GM21447 (cell line): ENCODE results near the gene LDLR.
"Not testable (repeated sequence)": the region's sequence is repeated elsewhere in the genome, so short reads cannot be mapped to it uniquely, and the experiment has no call there.

Source experiments
- ATAC-seq: cut with Tn5 transposase; IDR thresholded peaks from one replicate; pipeline ENCODE4 v1.9.1; 2021; ENCODE audit not compliant: unreplicated experiment

Gene LDLR

DNA sequence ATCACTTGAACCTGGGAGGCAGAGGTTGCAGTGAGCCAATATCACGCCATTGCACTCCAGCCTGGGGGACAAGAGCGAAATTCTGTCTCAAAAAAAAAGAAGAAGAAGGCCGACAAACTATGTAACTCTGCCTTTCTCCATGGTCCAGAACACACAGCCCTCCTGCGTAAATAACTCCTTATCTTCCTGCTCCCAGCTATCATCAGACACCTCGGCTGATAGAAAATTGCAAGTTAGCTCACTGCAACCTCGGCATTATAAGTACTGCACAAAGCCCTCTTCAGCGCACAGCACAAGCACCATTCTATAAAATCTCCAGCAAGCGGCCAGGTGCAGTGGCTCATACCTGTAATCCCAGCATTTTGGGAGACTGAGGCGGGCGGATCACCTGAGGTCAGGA lies 14.4 kb downstream of the LDLR start:
- ATAC-seq, result not testable (repeated sequence)

DNA sequence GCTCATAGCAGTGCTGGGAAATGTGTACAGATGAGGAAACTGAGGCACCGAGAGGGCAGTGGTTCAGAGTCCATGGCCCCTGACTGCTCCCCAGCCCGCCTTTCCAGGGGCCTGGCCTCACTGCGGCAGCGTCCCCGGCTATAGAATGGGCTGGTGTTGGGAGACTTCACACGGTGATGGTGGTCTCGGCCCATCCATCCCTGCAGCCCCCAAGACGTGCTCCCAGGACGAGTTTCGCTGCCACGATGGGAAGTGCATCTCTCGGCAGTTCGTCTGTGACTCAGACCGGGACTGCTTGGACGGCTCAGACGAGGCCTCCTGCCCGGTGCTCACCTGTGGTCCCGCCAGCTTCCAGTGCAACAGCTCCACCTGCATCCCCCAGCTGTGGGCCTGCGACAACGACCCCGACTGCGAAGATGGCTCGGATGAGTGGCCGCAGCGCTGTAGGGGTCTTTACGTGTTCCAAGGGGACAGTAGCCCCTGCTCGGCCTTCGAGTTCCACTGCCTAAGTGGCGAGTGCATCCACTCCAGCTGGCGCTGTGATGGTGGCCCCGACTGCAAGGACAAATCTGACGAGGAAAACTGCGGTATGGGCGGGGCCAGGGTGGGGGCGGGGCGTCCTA lies 15.9 kb downstream of the LDLR start:
- ATAC-seq, result no peak

DNA sequence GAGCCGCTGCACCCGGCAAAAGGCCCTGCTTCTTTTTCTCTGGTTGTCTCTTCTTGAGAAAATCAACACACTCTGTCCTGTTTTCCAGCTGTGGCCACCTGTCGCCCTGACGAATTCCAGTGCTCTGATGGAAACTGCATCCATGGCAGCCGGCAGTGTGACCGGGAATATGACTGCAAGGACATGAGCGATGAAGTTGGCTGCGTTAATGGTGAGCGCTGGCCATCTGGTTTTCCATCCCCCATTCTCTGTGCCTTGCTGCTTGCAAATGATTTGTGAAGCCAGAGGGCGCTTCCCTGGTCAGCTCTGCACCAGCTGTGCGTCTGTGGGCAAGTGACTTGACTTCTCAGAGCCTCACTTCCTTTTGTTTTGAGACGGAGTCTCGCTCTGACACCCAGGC lies 17.2 kb downstream of the LDLR start:
- no peak for ATAC-seq

DNA sequence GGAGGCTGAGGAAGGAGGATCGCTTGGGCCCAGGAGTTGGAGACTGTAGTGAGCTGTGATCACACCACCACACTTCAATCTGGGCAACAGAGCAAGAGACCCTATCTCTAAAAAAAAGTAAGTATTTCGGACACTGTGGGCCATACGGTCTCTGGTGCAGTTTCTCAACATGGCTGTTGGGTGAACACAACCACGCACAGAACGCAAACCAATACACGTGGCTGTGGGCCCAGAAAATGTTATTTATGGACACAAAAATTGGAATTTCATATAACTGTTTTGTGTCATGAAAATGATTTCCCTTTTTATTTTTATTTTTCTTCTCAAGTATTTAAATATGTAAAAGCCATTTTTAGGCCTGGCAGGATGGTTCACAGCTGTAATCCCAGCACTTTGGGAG lies 19.5 kb downstream of the LDLR start:
- ATAC-seq, result no peak

DNA sequence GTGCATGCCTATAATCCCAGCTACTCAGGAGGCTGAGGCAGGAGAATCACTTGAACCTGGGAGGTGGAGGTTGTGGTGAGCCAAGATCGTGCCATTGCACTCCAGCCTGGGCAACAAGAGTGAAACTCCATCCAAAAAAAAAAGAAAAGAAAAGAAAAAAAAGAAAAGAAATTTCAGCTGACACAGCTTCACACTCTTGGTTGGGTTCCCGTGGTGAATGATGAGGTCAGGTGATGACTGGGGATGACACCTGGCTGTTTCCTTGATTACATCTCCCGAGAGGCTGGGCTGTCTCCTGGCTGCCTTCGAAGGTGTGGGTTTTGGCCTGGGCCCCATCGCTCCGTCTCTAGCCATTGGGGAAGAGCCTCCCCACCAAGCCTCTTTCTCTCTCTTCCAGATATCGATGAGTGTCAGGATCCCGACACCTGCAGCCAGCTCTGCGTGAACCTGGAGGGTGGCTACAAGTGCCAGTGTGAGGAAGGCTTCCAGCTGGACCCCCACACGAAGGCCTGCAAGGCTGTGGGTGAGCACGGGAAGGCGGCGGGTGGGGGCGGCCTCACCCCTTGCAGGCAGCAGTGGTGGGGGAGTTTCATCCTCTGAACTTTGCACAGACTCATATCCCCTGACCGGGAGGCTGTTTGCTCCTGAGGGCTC lies 22.0 kb downstream of the LDLR start:
- no peak for ATAC-seq

DNA sequence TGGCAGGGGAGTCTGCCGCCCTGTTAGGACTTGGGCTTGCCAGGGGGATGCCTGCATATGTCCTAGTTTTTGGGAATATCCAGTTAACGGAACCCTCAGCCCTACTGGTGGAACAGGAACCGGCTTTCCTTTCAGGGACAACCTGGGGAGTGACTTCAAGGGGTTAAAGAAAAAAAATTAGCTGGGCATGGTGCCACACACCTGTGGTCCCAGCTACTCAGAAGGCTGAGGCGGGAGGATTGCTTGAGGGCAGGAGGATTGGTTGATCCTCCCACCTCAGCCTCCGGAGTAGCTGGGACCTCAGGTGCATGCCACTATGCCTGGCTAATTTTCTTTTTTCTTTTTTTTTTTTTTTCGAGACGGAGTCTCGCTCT lies 22.5 kb downstream of the LDLR start:
- ATAC-seq, result no peak

DNA sequence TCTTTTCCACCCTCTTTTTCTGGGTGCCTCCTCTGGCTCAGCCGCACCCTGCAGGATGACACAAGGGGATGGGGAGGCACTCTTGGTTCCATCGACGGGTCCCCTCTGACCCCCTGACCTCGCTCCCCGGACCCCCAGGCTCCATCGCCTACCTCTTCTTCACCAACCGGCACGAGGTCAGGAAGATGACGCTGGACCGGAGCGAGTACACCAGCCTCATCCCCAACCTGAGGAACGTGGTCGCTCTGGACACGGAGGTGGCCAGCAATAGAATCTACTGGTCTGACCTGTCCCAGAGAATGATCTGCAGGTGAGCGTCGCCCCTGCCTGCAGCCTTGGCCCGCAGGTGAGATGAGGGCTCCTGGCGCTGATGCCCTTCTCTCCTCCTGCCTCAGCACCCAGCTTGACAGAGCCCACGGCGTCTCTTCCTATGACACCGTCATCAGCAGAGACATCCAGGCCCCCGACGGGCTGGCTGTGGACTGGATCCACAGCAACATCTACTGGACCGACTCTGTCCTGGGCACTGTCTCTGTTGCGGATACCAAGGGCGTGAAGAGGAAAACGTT lies 24.0 kb downstream of the LDLR start:
- ATAC-seq, result no peak

DNA sequence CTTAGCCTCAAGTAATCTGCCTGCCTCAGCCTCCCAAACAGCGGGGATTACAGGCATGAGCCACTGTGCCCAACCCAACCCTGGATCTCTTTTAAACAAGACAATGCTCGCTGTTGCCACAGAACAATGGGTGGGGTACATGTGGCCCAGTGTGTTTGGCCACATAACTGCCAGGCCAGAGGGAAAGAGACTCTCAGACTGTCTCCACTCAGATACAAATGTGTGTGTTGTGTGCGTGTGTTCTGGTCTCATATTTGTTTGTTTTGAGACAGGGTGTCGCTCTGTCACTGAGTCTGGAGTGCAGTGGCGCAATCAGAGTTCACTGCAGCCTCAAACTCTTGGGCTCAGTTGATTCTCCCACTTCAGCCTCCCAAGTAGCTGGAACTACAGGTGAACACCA lies 25.8 kb downstream of the LDLR start:
- no peak for ATAC-seq

DNA sequence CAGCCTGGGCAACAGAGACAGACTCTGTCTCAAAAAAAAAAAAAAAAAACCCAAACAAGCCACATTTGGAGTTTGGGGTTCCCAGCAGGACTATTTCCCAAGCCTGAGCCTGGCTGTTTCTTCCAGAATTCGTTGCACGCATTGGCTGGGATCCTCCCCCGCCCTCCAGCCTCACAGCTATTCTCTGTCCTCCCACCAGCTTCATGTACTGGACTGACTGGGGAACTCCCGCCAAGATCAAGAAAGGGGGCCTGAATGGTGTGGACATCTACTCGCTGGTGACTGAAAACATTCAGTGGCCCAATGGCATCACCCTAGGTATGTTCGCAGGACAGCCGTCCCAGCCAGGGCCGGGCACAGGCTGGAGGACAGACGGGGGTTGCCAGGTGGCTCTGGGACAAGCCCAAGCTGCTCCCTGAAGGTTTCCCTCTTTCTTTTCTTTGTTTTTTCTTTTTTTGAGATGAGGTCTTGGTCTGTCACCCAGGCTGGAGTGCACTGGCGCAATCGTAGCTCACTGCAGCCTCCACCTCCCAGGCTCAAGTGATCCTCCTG lies 26.7 kb downstream of the LDLR start:
- no peak for ATAC-seq

DNA sequence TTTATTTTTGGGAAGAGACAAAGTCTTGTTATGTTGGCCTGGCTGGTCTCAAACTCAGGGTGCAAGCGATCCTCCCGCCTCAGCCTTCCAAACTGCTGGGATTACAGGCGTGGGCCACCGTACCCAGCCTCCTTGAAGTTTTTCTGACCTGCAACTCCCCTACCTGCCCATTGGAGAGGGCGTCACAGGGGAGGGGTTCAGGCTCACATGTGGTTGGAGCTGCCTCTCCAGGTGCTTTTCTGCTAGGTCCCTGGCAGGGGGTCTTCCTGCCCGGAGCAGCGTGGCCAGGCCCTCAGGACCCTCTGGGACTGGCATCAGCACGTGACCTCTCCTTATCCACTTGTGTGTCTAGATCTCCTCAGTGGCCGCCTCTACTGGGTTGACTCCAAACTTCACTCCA lies 27.2 kb downstream of the LDLR start:
- no peak for ATAC-seq

DNA sequence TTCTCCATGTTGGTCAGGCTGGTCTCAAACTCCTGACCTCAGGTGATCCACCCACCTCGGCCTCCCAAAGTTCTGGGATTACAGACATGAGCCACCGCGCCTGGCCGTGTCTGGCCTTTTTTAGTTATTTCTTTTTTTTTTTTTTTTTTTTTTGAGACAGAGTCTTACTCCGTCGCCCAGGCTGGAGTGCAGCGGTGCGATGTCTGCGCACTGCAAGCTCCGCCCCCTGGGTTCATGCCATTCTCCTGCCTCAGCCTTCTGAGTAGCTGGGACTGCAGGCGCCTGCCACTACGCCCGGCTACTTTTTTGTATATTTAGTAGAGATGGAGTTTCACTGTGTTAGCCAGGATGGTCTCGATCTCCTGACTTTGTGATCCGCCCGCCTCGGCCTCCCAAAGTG lies 32.7 kb downstream of the LDLR start:
- not testable (repeated sequence) for ATAC-seq

DNA sequence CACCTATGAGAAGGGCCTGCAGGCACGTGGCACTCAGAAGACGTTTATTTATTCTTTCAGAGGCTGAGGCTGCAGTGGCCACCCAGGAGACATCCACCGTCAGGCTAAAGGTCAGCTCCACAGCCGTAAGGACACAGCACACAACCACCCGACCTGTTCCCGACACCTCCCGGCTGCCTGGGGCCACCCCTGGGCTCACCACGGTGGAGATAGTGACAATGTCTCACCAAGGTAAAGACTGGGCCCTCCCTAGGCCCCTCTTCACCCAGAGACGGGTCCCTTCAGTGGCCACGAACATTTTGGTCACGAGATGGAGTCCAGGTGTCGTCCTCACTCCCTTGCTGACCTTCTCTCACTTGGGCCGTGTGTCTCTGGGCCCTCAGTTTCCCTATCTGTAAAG lies 33.9 kb downstream of the LDLR start:
- no peak for ATAC-seq

DNA sequence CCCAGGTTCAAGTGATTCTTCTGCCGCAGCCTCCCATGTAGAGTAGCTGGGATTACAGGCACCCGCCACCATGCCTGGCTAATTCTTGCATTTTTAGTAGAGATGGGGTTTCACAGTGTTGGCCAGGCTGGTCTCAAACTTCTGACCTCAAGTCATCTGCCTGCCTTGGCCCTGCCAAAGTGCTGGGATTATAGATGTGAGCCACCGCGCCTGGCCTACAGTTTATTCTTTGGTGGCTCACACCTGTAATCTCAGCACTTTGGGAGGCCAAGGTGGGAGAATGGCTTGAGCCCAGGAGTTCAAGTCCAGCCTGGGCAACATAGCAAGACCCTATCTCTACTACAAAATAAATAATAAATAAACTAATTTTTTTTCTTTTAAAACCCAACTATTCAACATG lies 34.9 kb downstream of the LDLR start:
- not testable (repeated sequence) for ATAC-seq

DNA sequence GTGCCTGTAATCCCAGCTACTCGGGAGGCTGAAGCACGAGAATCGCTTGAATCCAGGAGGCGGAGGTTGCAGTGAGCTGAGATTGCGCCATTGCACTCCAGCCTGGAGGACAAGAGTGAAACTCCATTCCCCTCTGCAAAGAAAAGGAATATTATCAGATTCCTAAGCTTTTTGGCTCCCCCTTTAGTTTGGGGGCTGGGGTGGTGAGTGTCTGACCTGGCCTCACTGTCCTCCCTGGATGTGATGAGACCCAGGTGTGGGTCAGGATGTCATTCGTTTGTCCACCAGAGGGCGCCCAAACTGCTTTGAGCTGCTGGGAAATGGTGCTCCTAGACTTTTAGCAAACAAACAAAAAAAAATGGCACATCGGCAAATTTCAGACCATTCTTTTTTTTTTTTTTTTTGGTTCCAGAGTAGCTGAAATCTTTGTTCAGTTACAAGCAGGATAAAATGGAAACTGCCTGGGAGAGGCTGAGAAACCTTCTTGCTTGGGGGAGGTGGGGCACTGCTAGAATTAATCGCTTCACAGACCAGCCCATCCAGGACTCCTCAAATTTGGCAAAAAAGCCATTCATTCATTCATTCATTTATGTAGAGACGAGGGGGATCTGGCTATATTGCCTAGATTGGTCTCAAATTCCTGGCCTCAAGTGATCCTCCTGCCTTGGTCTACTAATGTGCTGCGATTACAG lies 36.9 kb downstream of the LDLR start:
- ATAC-seq, result no peak

DNA sequence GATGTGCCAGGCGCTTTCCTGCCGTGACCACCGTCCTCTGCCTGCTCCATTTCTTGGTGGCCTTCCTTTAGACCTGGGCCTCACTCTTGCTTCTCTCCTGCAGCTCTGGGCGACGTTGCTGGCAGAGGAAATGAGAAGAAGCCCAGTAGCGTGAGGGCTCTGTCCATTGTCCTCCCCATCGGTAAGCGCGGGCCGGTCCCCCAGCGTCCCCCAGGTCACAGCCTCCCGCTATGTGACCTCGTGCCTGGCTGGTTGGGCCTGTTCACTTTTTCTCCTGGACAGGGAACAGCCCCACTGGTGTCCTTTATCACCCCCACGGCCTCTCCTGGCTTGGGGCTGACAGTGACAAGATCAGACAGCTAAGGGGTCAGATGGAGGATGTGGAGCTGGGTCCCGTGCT lies 38.6 kb downstream of the LDLR start:
- no peak for ATAC-seq

DNA sequence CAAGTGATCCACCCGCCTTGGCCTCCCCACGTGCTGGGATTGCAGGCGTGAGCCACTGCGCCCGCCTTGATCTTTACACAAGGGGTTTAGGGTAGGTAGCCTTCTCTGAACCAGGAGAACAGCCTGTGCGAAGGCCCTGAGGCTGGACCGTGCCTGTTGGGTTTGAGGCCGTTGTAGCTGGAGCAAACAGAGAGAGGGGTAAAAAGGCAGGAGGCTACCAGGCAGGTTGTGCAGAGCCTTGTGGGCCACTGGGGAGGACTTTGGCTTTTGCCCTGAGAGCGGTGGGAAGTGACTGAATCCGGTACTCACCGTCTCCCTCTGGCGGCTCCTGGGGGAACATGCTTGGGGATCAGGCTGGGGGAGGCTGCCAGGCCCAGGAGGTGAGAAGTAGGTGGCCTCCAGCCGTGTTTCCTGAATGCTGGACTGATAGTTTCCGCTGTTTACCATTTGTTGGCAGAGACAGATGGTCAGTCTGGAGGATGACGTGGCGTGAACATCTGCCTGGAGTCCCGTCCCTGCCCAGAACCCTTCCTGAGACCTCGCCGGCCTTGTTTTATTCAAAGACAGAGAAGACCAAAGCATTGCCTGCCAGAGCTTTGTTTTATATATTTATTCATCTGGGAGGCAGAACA lies 41.7 kb downstream of the LDLR start:
- no peak for ATAC-seq

DNA sequence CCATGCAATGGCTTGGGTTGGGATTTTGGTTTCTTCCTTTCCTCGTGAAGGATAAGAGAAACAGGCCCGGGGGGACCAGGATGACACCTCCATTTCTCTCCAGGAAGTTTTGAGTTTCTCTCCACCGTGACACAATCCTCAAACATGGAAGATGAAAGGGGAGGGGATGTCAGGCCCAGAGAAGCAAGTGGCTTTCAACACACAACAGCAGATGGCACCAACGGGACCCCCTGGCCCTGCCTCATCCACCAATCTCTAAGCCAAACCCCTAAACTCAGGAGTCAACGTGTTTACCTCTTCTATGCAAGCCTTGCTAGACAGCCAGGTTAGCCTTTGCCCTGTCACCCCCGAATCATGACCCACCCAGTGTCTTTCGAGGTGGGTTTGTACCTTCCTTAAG lies 42.2 kb downstream of the LDLR start:
- no peak for ATAC-seq

DNA sequence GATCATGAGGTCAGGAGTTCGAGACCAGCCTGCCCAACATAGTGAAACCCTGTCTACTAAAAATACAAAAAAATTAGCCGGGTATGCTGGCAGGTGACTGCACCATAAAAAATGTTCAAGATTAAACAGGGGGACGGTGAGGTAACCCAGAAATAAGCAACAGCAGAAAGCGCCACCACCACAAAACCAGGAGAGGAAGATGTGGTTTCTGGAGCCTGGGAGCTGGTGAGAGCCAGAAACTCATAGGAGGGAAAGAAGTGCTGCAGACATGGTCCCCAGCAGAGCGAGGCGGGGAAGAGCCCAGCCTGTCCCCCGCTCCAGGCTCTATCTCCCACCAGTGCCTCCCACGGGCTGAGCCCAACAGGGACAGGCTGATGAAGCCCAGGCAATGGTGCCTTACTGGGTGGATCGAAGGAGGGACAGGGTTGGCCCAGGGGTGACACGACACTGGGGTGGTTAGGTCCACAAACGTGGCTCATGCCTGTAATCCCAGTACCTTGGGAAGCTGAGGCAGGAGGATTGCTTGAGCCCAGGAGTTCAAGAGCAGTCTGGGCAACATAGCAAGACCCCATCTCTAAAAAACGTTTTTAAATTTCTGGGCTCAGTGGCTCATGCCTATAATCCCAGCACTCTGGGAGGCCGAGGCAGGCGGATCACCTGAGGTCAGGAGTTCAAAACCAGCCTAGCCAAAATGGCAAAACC lies 47.3 kb downstream of the LDLR start:
- no peak for ATAC-seq

DNA sequence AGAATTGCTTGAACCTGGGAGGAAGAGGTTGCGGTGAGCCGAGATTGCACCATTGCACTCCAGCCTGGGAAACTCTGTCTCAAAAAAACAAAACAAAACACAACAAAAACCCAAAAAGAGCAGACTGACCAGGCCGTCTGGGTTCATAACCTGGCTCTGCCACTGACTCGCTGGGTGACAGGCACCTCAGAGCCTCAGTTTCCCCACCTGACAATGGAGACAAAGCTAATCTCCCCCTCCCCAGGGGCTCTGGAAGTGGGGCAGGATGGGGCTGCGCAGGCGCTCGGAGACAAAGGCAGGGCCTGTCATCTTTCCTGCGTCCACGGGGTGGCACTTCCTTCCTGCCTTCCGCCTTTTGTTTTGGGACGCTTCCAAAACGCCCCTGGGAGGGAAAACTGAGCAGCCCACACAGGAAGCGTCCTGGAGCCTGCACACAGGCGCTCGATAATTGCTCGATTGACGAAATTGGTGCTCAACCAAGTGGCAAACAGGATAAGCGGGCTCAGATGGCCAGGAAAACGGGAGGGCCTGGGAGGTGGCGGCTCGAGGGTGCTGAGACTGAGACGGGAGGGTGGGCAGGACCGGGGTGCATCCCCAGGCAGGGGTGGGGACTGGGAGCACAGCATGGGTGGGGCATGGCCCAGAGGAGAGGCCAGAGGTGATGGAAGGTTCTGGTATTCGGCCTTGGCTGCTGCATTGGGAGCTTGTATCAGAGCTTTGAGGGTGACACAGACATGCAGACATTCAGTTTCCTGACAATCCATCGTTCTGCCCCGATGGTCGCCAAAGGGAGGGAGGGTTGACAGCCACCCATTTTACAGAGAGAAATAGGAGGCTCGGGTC lies 48.5 kb downstream of the LDLR start:
- ATAC-seq, result no peak
